ENCODE results near the gene CRIP1.

- TF ChIP-seq SUZ12 (IDR thresholded peaks at IDR 0.05; ENCODE audit: extremely low read depth, insufficient read depth, insufficient read length): no peak
- no peak for TF ChIP-seq YY1 (IDR thresholded peaks at IDR 0.05; ENCODE audit: insufficient read depth, insufficient read length)
- no peak for TF ChIP-seq ZNF274 (IDR thresholded peaks at IDR 0.05; ENCODE audit: low read depth, low read length)
Measured at GRCh38 chr14:105529569-105530284, 43.0 kb downstream of the CRIP1 start.

Data from NT2/D1 (cell line).